Activated CD4-positive, alpha-beta T cell treated with anti-CD3 and anti-CD28 coated beads, Interleukin-2, amount 50 U/mL, for 4 hours (primary cell): Measurements from ENCODE around the gene TAF10.

Experiments used
- DNase-seq, 2 experiments: peaks; one replicate each; pipeline ENCODE4 v3.0.0-alpha.2; 2020

Gene TAF10

GRCh38 chr11:6607190-6607795 lies 4.7 kb downstream of the TAF10 start:
- no peak for DNase-seq

GRCh38 chr11:6606471-6607189 lies 5.4 kb downstream of the TAF10 start:
- DNase-seq: no peak

GRCh38 chr11:6604790-6605189 lies 7.2 kb downstream of the TAF10 start:
- DNase-seq: no peak

- peak; percentile 47 to 49 for DNase-seq
These were observed 7.9 kb downstream of the TAF10 start for GRCh38 chr11:6604081-6604626.

- peak; percentile 71 to 75 for DNase-seq
These were observed 8.5 kb downstream of the TAF10 start, which contains the start of the genes ILK and RRP8 for GRCh38 chr11:6603287-6604080. Gene ILK, plus strand, starts transcription at chr11:6603774. Its CDS starts 498 bp downstream, at chr11:6604272. Gene RRP8, minus strand, starts transcription at chr11:6603616. Its CDS starts 114 bp downstream, at chr11:6603502.

GRCh38 chr11:6602096-6602940 lies 9.7 kb downstream of the TAF10 start:
- no peak for DNase-seq

- no peak for DNase-seq
These were observed 11.0 kb downstream of the TAF10 start for GRCh38 chr11:6601041-6601461.

- DNase-seq: no peak
These were observed 12.1 kb downstream of the TAF10 start for GRCh38 chr11:6599881-6600390.

- DNase-seq: no peak
These were observed 12.6 kb downstream of the TAF10 start for GRCh38 chr11:6599449-6599848.

- no peak for DNase-seq
These were observed 13.5 kb downstream of the TAF10 start for GRCh38 chr11:6598555-6598954.

GRCh38 chr11:6596239-6596877 lies 15.7 kb downstream of the TAF10 start:
- no peak for DNase-seq

GRCh38 chr11:6594142-6594768 lies 17.8 kb downstream of the TAF10 start:
- DNase-seq: no peak

- no peak for DNase-seq
These were observed 24.0 kb downstream of the TAF10 start for GRCh38 chr11:6588018-6588417.

GRCh38 chr11:6587360-6587953 lies 24.6 kb downstream of the TAF10 start:
- DNase-seq: no peak

- no peak for DNase-seq
These were observed 25.3 kb downstream of the TAF10 start for GRCh38 chr11:6586434-6587359.

- DNase-seq: no peak
These were observed 27.5 kb downstream of the TAF10 start for GRCh38 chr11:6584528-6584927.

- no peak for DNase-seq
These were observed 28.4 kb downstream of the TAF10 start for GRCh38 chr11:6583584-6583983.

GRCh38 chr11:6579681-6580080 lies 32.3 kb downstream of the TAF10 start:
- DNase-seq: no peak

- no peak for DNase-seq
These were observed 33.9 kb downstream of the TAF10 start for GRCh38 chr11:6578134-6578533.
